Measurements from ENCODE around the gene PRPF19. TPM values are rescaled to one million over a fixed set of nuclear protein-coding genes. Genes with fewer than 3 reads are reported as not detected.
A peak's percentile ranks its signal among the peaks of the same experiment; 100 is the strongest.

The PRPF19 gene
- total and polyA plus RNA-seq, 9 of the 15 experiments (the other 6 are each of a cell fraction or from before 2014, with no cell fraction given), result 9.4 to 212 (median 73.2) TPM

- TF ChIP-seq FOXO4 (CRISPR knock-in tag; IDR thresholded peaks at IDR 0.05) (no peak), HSF4 (CRISPR knock-in tag; IDR thresholded peaks at IDR 0.05; ENCODE audit: borderline replicate concordance) (no peak), HNRNPL (IDR thresholded peaks at IDR 0.05; ENCODE audit: low read depth, low read length) (peak; percentile 78), JUN (IDR thresholded peaks at IDR 0.05; ENCODE audit: borderline replicate concordance, low read depth, low read length) (no peak), JUN (CRISPR knock-in tag; IDR thresholded peaks at IDR 0.05; ENCODE audit: borderline replicate concordance) (no peak), HMGXB4 (CRISPR knock-in tag; IDR thresholded peaks at IDR 0.05) (peak; percentile 11; the same call in 1 of the 2 replicates), CREB1 (IDR thresholded peaks at IDR 0.05) (no peak), CREB1 (CRISPR knock-in tag; IDR thresholded peaks at IDR 0.05) (no peak), MAX (CRISPR knock-in tag; IDR thresholded peaks at IDR 0.05) (peak; percentile 23; the same call in 1 of the 2 replicates), ZFP36 (IDR thresholded peaks at IDR 0.05; ENCODE audit: low read depth, low read length, partially characterized antibody) (no peak), MNT (conservative IDR thresholded peaks at IDR 0.05) (peak in 1 of 2 experiments; percentile 8; a peak in 1 of 4 replicates), STAT5B (CRISPR knock-in tag; IDR thresholded peaks at IDR 0.05) (no peak), SIN3A (IDR thresholded peaks at IDR 0.05; ENCODE audit: borderline replicate concordance in 2 of 2, control insufficient read depth in 1 of 2, low read depth in 2 of 2, low read length in 2 of 2) (0 out of 4 replicates have a peak, but pooled peaks of 1 of the 2 experiments have one; percentile 13), RBM34 (IDR thresholded peaks at IDR 0.05; ENCODE audit: borderline replicate concordance, insufficient read depth, low read length) (no peak), TFAM (CRISPR knock-in tag; conservative IDR thresholded peaks at IDR 0.05) (no peak), ZNF592 (IDR thresholded peaks at IDR 0.05) (0 out of 2 replicates have a peak, but pooled peaks have one; percentile 3), THRAP3 (IDR thresholded peaks at IDR 0.05; ENCODE audit: borderline replicate concordance) (no peak)
Measured at GRCh38 chr11:60914633-60915247, 8.4 kb upstream of the PRPF19 start (continued).
